NT2/D1 (cell line): ENCODE results near the gene NDUFB2.

Experiments
- YY1 ChIP-seq: IDR thresholded peaks from 2 replicates; pipeline ENCODE4 v1.6.1; 2011; ENCODE audit not compliant: insufficient read length, insufficient read depth
- ZNF274 ChIP-seq: IDR thresholded peaks from 2 replicates; pipeline ENCODE4 v1.6.1; 2011; ENCODE audit warnings: mild to moderate bottlenecking, low read depth, low read length

DNA sequence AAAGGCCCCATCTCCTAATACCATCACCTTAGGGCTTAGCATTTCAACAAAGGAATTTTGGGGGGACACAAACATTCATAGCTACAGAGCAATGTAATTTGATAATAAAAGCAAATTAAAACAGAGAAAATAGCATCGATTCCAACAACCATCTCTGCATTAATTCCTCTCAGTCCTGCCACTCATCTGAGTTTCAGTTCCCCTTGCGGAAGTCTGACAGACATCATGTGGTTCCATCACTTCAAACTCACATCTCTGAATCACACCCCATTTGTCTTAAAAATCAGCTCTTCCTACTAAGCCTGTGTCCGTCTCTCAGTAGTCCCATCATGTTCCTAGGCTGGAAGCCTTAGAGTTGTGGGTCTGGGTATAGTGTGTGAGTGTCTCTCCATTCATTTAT lies 20.2 kb upstream of the NDUFB2 start:
- TF ChIP-seq YY1 (no peak), ZNF274 (no peak)
